Measurements from ENCODE around the gene FOXE3.
"Not testable (repeated sequence)": the region's sequence is repeated elsewhere in the genome, so short reads cannot be mapped to it uniquely, and the experiment has no call there.

Gene FOXE3

GRCh38 chr1:47452426-47452825 lies 36.3 kb downstream of the FOXE3 start:
- DNase-seq: no peak

GRCh38 chr1:47453910-47454309 lies 37.8 kb downstream of the FOXE3 start:
- DNase-seq: not testable (repeated sequence)

- no peak for DNase-seq
These were observed 40.2 kb downstream of the FOXE3 start for GRCh38 chr1:47456250-47456649.

- DNase-seq: not testable (repeated sequence)
These were observed 41.5 kb downstream of the FOXE3 start for GRCh38 chr1:47457547-47457946.

- DNase-seq: peak; percentile 75
These were observed 43.2 kb downstream of the FOXE3 start for GRCh38 chr1:47459253-47459788.

DNA sequence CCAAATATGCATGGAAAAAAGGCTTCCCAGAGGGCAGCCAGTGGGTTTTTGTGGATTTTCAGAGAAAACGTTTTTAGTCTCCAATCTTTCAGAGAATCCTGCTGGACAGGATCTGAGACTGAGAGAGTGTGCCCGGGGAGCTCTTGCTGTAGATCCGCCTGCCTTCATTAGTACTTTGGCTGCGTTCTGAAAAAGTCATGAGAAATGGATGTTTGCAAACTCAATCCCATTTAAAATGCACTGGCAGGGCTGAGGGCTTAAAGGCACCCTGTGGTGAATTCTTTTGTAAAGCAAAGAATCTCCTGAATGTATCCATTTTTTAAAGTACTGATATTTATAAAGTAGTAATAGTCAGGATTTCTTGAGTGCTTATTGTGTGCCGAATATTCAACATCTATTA lies 44.0 kb downstream of the FOXE3 start:
- no peak for DNase-seq

GRCh38 chr1:47460456-47460855 lies 44.4 kb downstream of the FOXE3 start:
- DNase-seq: no peak

GRCh38 chr1:47465605-47466004 lies 49.5 kb downstream of the FOXE3 start:
- no peak for DNase-seq
